A549 (cell line): Measurements from ENCODE around the gene KCNH8. TPM values are rescaled to one million over a fixed set of nuclear protein-coding genes. Genes with fewer than 3 reads are reported as not detected.

ENCODE experiments used
- ATAC-seq, 2 experiments: fragments of 200-7000 bp in 1 of 2; fragments of >200 bp in 1 of 2; cut with Nextera tagmentation in 1 of 2; cut with Tn5 transposase in 1 of 2; 3 replicates each; pipeline versions ENCODE4 v1.8.0 to v1.9.1; 2018 to 2020; ENCODE audit warnings: mild to moderate bottlenecking in 1 of 2, moderate library complexity in 1 of 2
- CTCF ChIA-PET: fragments of 300-600 bp; sonication (Branson Sonifier 250); formaldehyde crosslinking; extraction: SDS; loops from one replicate; lab custom pipeline; 2021; ENCODE audit warnings: antibody characterized with exemption, inconsistent platforms; lab: Yijun Ruan, JAX
- POLR2A ChIA-PET: fragments of 350-600 bp; formaldehyde crosslinking; extraction: SDS; loops from one replicate; lab custom pipeline; 2021; ENCODE audit warnings: antibody characterized with exemption, inconsistent platforms; lab: Yijun Ruan, JAX
- DNase-seq, 2 experiments: peaks; one replicate each; pipeline versions ENCODE4 v3.0.0 to v3.0.0-alpha.2; 2011 to 2016; ENCODE audit warnings: low read depth in 1 of 2, low spot score in 1 of 2
- FAIRE-seq: peaks from 2 replicates; lab custom pipeline; 2011; peaks lifted over from hg19 to GRCh38; lab: Jason Lieb, UNC
- H3K27ac ChIP-seq, 2 experiments: fragments of >200 bp; sonication (Bioruptor Twin); formaldehyde crosslinking; 3 replicates each; pipeline ENCODE4 v1.5.1; 2016 to 2017
- H3K4me1 ChIP-seq: fragments of >200 bp; sonication (Bioruptor Twin); formaldehyde crosslinking; 3 replicates; pipeline ENCODE4 v1.6.1; 2016
- H3K4me2 ChIP-seq: fragments of >200 bp; sonication (Bioruptor Twin); formaldehyde crosslinking; 3 replicates; pipeline ENCODE4 v1.6.1; 2016
- H3K4me3 ChIP-seq: fragments of >200 bp; sonication (Bioruptor Twin); formaldehyde crosslinking; 3 replicates; pipeline ENCODE4 v1.5.1; 2016
- H3K9me3 ChIP-seq: fragments of >200 bp; sonication (Bioruptor Twin); formaldehyde crosslinking; 3 replicates; pipeline ENCODE4 v1.6.1; 2016
- BHLHE40 ChIP-seq: IDR thresholded peaks from 2 replicates; pipeline ENCODE4 v1.6.1; 2012; ENCODE audit warnings: low read depth, low read length, inconsistent platforms
- E2F6 ChIP-seq: IDR thresholded peaks from 2 replicates; pipeline ENCODE4 v1.6.1; 2012; ENCODE audit warnings: low read depth, borderline replicate concordance
- ESRRA ChIP-seq: fragments of 150-350 bp; IDR thresholded peaks from 2 replicates; pipeline ENCODE4 v1.6.1; 2014; ENCODE audit warnings: mild to moderate bottlenecking, low read length, borderline replicate concordance
- GATA3 ChIP-seq: IDR thresholded peaks from 2 replicates; pipeline ENCODE4 v1.6.1; 2012; ENCODE audit warnings: borderline replicate concordance
- HOXB13 ChIP-seq: fragments of 250-450 bp; sonication (Bioruptor Pico); IDR thresholded peaks from 2 replicates; pipeline ENCODE4 v1.5.0; 2020; ENCODE audit warnings: low read depth, mild to moderate bottlenecking, moderate library complexity
- JUNB ChIP-seq: fragments of >200 bp; sonication (Bioruptor Twin); formaldehyde crosslinking; IDR thresholded peaks from 2 replicates; pipeline ENCODE4 v1.6.1; 2016
- KDM5A ChIP-seq: fragments of 200-600 bp; sonication (generic); IDR thresholded peaks from 2 replicates; pipeline ENCODE4 v1.6.1; 2016; ENCODE audit warnings: antibody characterized with exemption, mild to moderate bottlenecking
- MAZ ChIP-seq: fragments of 150-350 bp; IDR thresholded peaks from 2 replicates; pipeline ENCODE4 v1.6.1; 2014; ENCODE audit warnings: antibody characterized with exemption, low read depth, low read length, borderline replicate concordance
- MYC ChIP-seq: IDR thresholded peaks from 2 replicates; pipeline ENCODE4 v1.6.1; 2012; ENCODE audit warnings: mild to moderate bottlenecking, inconsistent platforms, low read length, improper control_type of control experiment, borderline replicate concordance
- NFE2L2 ChIP-seq: fragments of 150-350 bp; conservative IDR thresholded peaks from 2 replicates; pipeline ENCODE4 v1.6.1; 2014; ENCODE audit warnings: low read length
- NPAS2 ChIP-seq: fragments of 250-450 bp; sonication (Bioruptor Pico); IDR thresholded peaks from 2 replicates; pipeline ENCODE4 v1.8.0; 2022; ENCODE audit warnings: mild to moderate bottlenecking, moderate library complexity, borderline replicate concordance
- RAD21 ChIP-seq, 2 experiments: fragments of >200 bp in 1 of 2; sonication (Bioruptor Twin) in 1 of 2; formaldehyde crosslinking in 1 of 2; IDR thresholded peaks in 1 of 2; conservative IDR thresholded peaks in 1 of 2; 2 replicates in 1 of 2; 3 replicates in 1 of 2; pipeline ENCODE4 v1.6.1; 2012 to 2018; ENCODE audit warnings: inconsistent platforms in 1 of 2
- REST ChIP-seq: fragments of 200-600 bp; sonication (generic); IDR thresholded peaks from 2 replicates; pipeline ENCODE4 v1.6.1; 2016; ENCODE audit warnings: antibody characterized with exemption, mild to moderate bottlenecking, moderate library complexity
- SMC3 ChIP-seq: fragments of >200 bp; sonication (Bioruptor Twin); formaldehyde crosslinking; IDR thresholded peaks from 3 replicates; pipeline ENCODE4 v1.6.1; 2018; ENCODE audit warnings: inconsistent platforms
- SREBF2 ChIP-seq: fragments of 450-650 bp; IDR thresholded peaks from 2 replicates; pipeline ENCODE4 v1.6.1; 2014; ENCODE audit warnings: mild to moderate bottlenecking, moderate library complexity
- TFCP2L1 ChIP-seq: fragments of 250-450 bp; sonication (Bioruptor Pico); IDR thresholded peaks from 2 replicates; pipeline ENCODE4 v1.5.0; 2021; ENCODE audit warnings: mild to moderate bottlenecking
- USF2 ChIP-seq: fragments of 450-650 bp; IDR thresholded peaks from 2 replicates; pipeline ENCODE4 v1.6.1; 2014; ENCODE audit warnings: antibody characterized with exemption
- ZC3H11A ChIP-seq: fragments of 450-650 bp; IDR thresholded peaks from 2 replicates; pipeline ENCODE4 v1.6.1; 2014; ENCODE audit warnings: antibody characterized with exemption, mild to moderate bottlenecking
- ZFP36 ChIP-seq: fragments of 450-650 bp; IDR thresholded peaks from 2 replicates; pipeline ENCODE4 v1.6.1; 2014; ENCODE audit warnings: borderline replicate concordance; ENCODE audit not compliant: partially characterized antibody
- WGBS: methylation state at CpG from one replicate; pipeline ENCODE4 v1.1.6; 2017; ENCODE audit errors: missing lambda C conversion rate; 5-methylcytosine and 5-hydroxymethylcytosine counted together
- polyA plus RNA-seq, 4 experiments: library from polyadenylated mRNA; depleted of rRNA in 3 of 4; stranded (reverse); fragments of >200 nt; fragmentation: RNase III in 1 of 4; extraction: RNeasy Plus Mini Kit Qiagen cat#74134 plus additional on column Dnase treatment in 1 of 4; gene quantifications; 2 replicates in 3 of 4; 3 replicates in 1 of 4; pipeline ENCODE4 v1.2.3, GENCODE V29; 2011 to 2017
- TF ChIP-seq, protein P1 (sequence below): fragments of >200 bp; sonication (Bioruptor Twin); formaldehyde crosslinking; IDR thresholded peaks from 2 replicates; pipeline ENCODE4 v1.6.1; 2016
- TF ChIP-seq, protein P2 (sequence below): fragments of 150-350 bp; IDR thresholded peaks from 2 replicates; pipeline ENCODE4 v1.6.1; 2014; ENCODE audit warnings: low read depth, mild to moderate bottlenecking, low read length
- TF ChIP-seq, protein P3 (sequence below): IDR thresholded peaks from 2 replicates; pipeline ENCODE4 v1.6.1; 2012

Gene KCNH8
- polyA plus RNA-seq, 2 of the 4 experiments (the other 2 are of a cell fraction): 0.03 TPM; not detected in 1

DNA sequence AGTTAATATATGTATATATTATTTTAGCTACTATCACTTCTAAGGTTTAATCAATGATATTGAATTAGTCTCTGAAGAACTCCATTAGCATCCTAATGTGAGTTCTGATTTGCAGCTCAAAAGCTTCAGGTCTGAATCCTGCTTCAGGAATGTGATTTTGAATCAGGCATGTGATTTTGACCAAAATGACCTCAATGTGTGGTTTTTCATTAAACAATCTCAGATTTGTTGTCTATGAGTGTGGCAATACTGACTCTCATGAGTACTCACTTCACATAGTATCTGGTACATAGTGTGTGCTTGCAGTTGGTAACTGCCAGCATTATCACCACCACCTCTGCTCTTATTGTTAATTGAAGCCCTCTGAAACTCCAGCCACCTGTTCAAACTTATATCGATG is 251.0 kb downstream of the KCNH8 start:
- Histone ChIP-seq H3K4me3 (no peak overlapping the region), H3K9me3 (no peaks in the 10 kb centered on the region), H3K4me1 (no peaks in the 10 kb centered on the region), H3K27ac (no peak overlapping the region), H3K4me2 (no peak overlapping the region)
- ATAC-seq (no peak), DNase-seq (no peak), FAIRE-seq (no peak)
- TF ChIP-seq HOXB13 (CRISPR knock-in tag): no peak
- no peak for TF ChIP-seq TFCP2L1 (CRISPR knock-in tag)
- no peak for TF ChIP-seq BHLHE40
- TF ChIP-seq NFE2L2: no peak
- TF ChIP-seq GATA3: no peak
- TF ChIP-seq NPAS2 (CRISPR knock-in tag): no peak
- no peak for TF ChIP-seq ZC3H11A
- no peak for TF ChIP-seq REST
- no peak for TF ChIP-seq ZFP36
- ChIA-PET POLR2A (no interaction called here), CTCF (no interaction called here)
- WGBS: 4% methylated on average over 1 of the region's 1 CpG

DNA sequence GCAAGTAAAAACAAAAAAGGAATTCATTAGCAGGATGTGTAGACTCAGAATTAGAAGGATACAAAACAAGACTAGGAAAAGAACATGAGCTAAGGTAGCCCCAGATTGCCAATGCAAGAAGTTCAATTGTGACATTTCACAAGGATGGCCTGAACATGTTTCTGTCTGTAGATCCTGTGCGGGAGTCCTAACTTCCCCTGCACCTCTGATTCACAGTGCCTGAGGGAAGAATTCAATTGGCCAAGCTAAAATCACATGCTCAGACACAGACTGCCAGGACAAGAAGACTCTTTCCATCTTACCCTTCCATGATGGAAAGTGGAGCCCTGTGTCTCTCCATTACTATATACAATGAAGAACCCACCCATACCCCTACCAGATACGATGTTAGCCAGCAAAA is 251.5 kb downstream of the KCNH8 start:
- H3K27ac ChIP-seq: no peak overlapping the region
- H3K9me3 ChIP-seq: no peaks in the 10 kb centered on the region
- TF ChIP-seq KDM5A (no peak), ESRRA (no peak)
- TF ChIP-seq, all 56 proteins: peak for 0
- ChIA-PET POLR2A (no interaction called here), CTCF (no interaction called here)
- no peak for FAIRE-seq
- no peak overlapping the region for H3K4me2 ChIP-seq
- 38% methylated on average over 2 of the region's 2 CpGs for WGBS
- no peaks in the 10 kb centered on the region for H3K4me1 ChIP-seq
- ATAC-seq: no peak
- no peak for DNase-seq
- no peak overlapping the region for H3K4me3 ChIP-seq

GRCh38 chr3:19420159-19420558 is 271.8 kb downstream of the KCNH8 start:
- H3K4me1 ChIP-seq: no peaks in the 10 kb centered on the region
- ChIA-PET POLR2A (no interaction called here), CTCF (no interaction called here)
- H3K4me3 ChIP-seq: no peak overlapping the region
- no peak for DNase-seq
- H3K4me2 ChIP-seq: no peak overlapping the region
- WGBS: 34% methylated on average over 4 of the region's 4 CpGs
- FAIRE-seq: no peak
- no peak for ATAC-seq
- H3K27ac ChIP-seq: no peak overlapping the region
- no peaks in the 10 kb centered on the region for H3K9me3 ChIP-seq
- TF ChIP-seq ESRRA (no peak), E2F6 (no peak), JUNB (no peak), MYC (no peak), SREBF2 (no peak), USF2 (no peak), MAZ (no peak), RAD21 (conservative IDR thresholded peaks at IDR 0.05 in 1 of 2, IDR thresholded peaks at IDR 0.05 in 1 of 2) (no peak), KDM5A (no peak), REST (no peak), SMC3 (no peak), HOXB13 (CRISPR knock-in tag) (no peak)
- TF ChIP-seq, protein P1, sequence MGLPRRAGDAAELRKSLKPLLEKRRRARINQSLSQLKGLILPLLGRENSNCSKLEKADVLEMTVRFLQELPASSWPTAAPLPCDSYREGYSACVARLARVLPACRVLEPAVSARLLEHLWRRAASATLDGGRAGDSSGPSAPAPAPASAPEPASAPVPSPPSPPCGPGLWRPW: no peak
- TF ChIP-seq, protein P2, sequence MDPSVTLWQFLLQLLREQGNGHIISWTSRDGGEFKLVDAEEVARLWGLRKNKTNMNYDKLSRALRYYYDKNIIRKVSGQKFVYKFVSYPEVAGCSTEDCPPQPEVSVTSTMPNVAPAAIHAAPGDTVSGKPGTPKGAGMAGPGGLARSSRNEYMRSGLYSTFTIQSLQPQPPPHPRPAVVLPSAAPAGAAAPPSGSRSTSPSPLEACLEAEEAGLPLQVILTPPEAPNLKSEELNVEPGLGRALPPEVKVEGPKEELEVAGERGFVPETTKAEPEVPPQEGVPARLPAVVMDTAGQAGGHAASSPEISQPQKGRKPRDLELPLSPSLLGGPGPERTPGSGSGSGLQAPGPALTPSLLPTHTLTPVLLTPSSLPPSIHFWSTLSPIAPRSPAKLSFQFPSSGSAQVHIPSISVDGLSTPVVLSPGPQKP: no peak
- TF ChIP-seq, protein P3, sequence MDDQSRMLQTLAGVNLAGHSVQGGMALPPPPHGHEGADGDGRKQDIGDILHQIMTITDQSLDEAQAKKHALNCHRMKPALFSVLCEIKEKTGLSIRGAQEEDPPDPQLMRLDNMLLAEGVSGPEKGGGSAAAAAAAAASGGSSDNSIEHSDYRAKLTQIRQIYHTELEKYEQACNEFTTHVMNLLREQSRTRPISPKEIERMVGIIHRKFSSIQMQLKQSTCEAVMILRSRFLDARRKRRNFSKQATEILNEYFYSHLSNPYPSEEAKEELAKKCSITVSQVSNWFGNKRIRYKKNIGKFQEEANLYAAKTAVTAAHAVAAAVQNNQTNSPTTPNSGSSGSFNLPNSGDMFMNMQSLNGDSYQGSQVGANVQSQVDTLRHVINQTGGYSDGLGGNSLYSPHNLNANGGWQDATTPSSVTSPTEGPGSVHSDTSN: no peak
